SU-DHL-6 (cell line): ENCODE measurements around the gene PCSK2.

Experiments
- EZH2phosphoT487 ChIP-seq: fragments of 200-600 bp; sonication (generic), shearing (Covaris generic); conservative IDR thresholded peaks from 2 replicates; pipeline ENCODE4 v1.6.1; 2018; ENCODE audit warnings: mild to moderate bottlenecking, antibody characterized with exemption, low read length, moderate library complexity, mixed read lengths
- TF ChIP-seq, protein P1 (sequence below): fragments of 200-600 bp; sonication (generic); IDR thresholded peaks from one replicate; pipeline ENCODE4 v1.5.1; 2017; ENCODE audit warnings: antibody characterized with exemption, mild to moderate bottlenecking, low read length, moderate library complexity; ENCODE audit not compliant: insufficient read depth, poor library complexity, severe bottlenecking

DNA sequence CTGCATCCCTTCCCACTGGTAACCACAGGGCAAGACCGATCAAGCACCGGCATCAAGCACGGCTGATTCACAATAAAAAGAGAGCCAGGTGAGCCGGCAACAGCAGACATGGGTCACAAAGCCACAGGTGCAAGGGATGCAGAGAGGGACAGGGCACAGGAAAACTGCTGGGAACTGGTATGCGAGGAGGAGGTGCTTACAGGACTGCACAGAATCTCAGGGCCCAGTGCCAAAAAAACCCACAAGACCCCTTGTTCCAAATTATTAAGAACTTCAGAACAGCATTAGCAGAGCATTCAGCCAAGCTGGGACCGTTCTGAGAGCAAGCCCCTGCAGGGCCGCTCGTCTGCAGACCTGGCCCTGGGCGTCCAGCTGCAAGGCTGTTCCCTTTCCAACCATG, 269.0 kb downstream of the PCSK2 start:
- TF ChIP-seq, protein P1, sequence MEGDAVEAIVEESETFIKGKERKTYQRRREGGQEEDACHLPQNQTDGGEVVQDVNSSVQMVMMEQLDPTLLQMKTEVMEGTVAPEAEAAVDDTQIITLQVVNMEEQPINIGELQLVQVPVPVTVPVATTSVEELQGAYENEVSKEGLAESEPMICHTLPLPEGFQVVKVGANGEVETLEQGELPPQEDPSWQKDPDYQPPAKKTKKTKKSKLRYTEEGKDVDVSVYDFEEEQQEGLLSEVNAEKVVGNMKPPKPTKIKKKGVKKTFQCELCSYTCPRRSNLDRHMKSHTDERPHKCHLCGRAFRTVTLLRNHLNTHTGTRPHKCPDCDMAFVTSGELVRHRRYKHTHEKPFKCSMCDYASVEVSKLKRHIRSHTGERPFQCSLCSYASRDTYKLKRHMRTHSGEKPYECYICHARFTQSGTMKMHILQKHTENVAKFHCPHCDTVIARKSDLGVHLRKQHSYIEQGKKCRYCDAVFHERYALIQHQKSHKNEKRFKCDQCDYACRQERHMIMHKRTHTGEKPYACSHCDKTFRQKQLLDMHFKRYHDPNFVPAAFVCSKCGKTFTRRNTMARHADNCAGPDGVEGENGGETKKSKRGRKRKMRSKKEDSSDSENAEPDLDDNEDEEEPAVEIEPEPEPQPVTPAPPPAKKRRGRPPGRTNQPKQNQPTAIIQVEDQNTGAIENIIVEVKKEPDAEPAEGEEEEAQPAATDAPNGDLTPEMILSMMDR: no peak
- no peak for TF ChIP-seq EZH2phosphoT487
